Measurements from ENCODE around the gene COL8A2. TPM values are rescaled to one million over a fixed set of nuclear protein-coding genes. Genes with fewer than 3 reads are reported as not detected.

The COL8A2 gene
- polyA plus RNA-seq, 3 donors: 0.90 to 3.0 (median 1.6) TPM

GRCh38 chr1:36157115-36157903, 32.3 kb upstream of the COL8A2 start:
- TF ChIP-seq, protein P1, sequence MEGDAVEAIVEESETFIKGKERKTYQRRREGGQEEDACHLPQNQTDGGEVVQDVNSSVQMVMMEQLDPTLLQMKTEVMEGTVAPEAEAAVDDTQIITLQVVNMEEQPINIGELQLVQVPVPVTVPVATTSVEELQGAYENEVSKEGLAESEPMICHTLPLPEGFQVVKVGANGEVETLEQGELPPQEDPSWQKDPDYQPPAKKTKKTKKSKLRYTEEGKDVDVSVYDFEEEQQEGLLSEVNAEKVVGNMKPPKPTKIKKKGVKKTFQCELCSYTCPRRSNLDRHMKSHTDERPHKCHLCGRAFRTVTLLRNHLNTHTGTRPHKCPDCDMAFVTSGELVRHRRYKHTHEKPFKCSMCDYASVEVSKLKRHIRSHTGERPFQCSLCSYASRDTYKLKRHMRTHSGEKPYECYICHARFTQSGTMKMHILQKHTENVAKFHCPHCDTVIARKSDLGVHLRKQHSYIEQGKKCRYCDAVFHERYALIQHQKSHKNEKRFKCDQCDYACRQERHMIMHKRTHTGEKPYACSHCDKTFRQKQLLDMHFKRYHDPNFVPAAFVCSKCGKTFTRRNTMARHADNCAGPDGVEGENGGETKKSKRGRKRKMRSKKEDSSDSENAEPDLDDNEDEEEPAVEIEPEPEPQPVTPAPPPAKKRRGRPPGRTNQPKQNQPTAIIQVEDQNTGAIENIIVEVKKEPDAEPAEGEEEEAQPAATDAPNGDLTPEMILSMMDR (IDR thresholded peaks at IDR 0.05): no peak
- Mint-ChIP-seq H3K27me3 (ENCODE audit: low read depth in 3 of 3) (peaks cover 0 to 2% (median 0%) of the 10 kb centered on the region in 3 donors), H3K4me3 (peak overlapping the region; percentile 90 to 91), H3K9me3 (no peaks in the 10 kb centered on the region), H3K27ac (peak overlapping the region; percentile 85 to 94 (median 91)), H3K4me1 (peaks cover 75% of the 10 kb centered on the region), H3K36me3 (peaks cover 18 to 26% of the 10 kb centered on the region in 2 donors)
- peak overlapping the region; percentile 84 to 99 (median 86) for H3K4me3 ChIP-seq (replicated peaks in 1 of 3; ENCODE audit: low read depth in 2 of 3, low read length in 3 of 3)
- peaks cover 54% of the 10 kb centered on the region for H4K20me1 ChIP-seq (ENCODE audit: insufficient read depth, low read length)
- peaks cover 70 to 80% of the 10 kb centered on the region in 2 donors for H3K4me1 ChIP-seq (ENCODE audit: control insufficient read depth in 1 of 2, insufficient read depth in 2 of 2, low read length in 2 of 2)
- WGBS (ENCODE audit: insufficient coverage): 25% methylated on average over 4 of the region's 9 CpGs
- no peaks in the 10 kb centered on the region for H3K9me3 ChIP-seq (replicated peaks in 1 of 2; ENCODE audit: control insufficient read depth in 1 of 2, insufficient read depth in 1 of 2, low read length in 2 of 2)
- H3K36me3 ChIP-seq (replicated peaks in 1 of 2; ENCODE audit: control insufficient read depth in 1 of 2, insufficient read depth in 2 of 2, low read length in 2 of 2): peaks cover 2 to 12% of the 10 kb centered on the region in 2 donors
- H2AFZ ChIP-seq (ENCODE audit: insufficient read depth, low read depth, low read length, poor library complexity, severe bottlenecking): no peak overlapping the region
- no peaks in the 10 kb centered on the region for H3K27me3 ChIP-seq (ENCODE audit: control insufficient read depth in 2 of 2, insufficient read depth in 2 of 2, low read length in 2 of 2)
- peak overlapping the region; percentile 99 for H3K9ac ChIP-seq (ENCODE audit: insufficient read depth, low read length, poor library complexity, severe bottlenecking)
- intact Hi-C loops (cut with micrococcal nuclease): no loop called here
- peak overlapping the region; percentile 92 for H3K4me2 ChIP-seq (replicated peaks; ENCODE audit: extremely low read depth, low read length, poor library complexity, severe bottlenecking)
- peak overlapping the region; percentile 79 to 97 for H3K27ac ChIP-seq (ENCODE audit: low read depth in 1 of 2, low read length in 2 of 2)
- no peak for DNase-seq
- H3K79me2 ChIP-seq (ENCODE audit: insufficient read depth, low read length): peaks cover 77% of the 10 kb centered on the region

DNA sequence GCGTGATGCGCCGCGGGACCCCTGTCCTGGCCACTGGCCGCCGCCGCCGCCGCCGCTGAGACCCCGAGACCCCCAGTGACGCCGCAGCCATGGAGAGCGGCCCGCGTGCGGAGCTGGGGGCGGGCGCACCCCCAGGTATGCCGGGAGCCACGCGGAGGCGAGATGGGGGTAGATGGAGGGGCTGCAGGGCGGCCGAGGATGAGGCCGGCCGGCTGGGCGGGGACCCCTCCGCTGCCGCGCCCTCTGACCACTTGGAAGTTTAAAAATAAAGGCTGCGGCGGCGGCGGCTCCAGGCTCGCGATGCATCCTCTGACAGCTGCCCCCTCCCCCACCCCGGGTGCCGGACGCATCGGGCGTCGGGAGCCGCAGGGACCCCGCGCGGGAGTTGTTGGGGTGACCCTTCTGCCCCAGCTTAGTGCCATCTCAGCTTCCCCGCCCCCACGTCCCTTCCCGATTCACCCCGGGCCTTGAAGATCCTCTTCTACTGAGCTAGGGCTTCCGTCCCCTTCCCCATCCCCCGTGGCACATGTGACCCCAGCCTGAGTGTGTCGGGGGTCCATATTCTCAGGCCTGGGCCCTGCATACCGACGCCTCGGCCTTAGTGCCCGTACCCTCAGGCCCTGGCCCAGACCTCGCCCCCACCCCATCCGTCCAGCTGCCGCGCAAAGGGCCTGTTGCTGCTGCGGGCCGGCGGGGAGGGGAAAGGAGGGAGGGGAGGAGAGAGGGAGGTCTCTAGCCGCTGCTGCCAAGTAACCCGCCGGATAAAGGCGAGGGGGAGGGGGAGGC, 31.5 kb upstream of the COL8A2 start:
- Histone ChIP-seq H3K27me3 (ENCODE audit: control insufficient read depth in 2 of 2, insufficient read depth in 2 of 2, low read length in 2 of 2) (no peaks in the 10 kb centered on the region), H3K4me1 (ENCODE audit: control insufficient read depth in 1 of 2, insufficient read depth in 2 of 2, low read length in 2 of 2) (peaks cover 70 to 80% of the 10 kb centered on the region in 2 donors), H3K79me2 (ENCODE audit: insufficient read depth, low read length) (peaks cover 69% of the 10 kb centered on the region), H3K4me3 (replicated peaks in 1 of 3; ENCODE audit: low read depth in 2 of 3, low read length in 3 of 3) (peak overlapping the region; percentile 84 to 99 (median 86)), H3K27ac (ENCODE audit: low read depth in 1 of 2, low read length in 2 of 2) (peak overlapping the region; percentile 79 to 97), H3K36me3 (replicated peaks in 1 of 2; ENCODE audit: control insufficient read depth in 1 of 2, insufficient read depth in 2 of 2, low read length in 2 of 2) (peaks cover 2 to 12% of the 10 kb centered on the region in 2 donors), H3K9ac (ENCODE audit: insufficient read depth, low read length, poor library complexity, severe bottlenecking) (peak overlapping the region; percentile 99), H3K4me2 (replicated peaks; ENCODE audit: extremely low read depth, low read length, poor library complexity, severe bottlenecking) (peak overlapping the region; percentile 92), H3K9me3 (replicated peaks in 1 of 2; ENCODE audit: control insufficient read depth in 1 of 2, insufficient read depth in 1 of 2, low read length in 2 of 2) (no peaks in the 10 kb centered on the region), H4K20me1 (ENCODE audit: insufficient read depth, low read length) (peaks cover 46% of the 10 kb centered on the region), H2AFZ (ENCODE audit: insufficient read depth, low read depth, low read length, poor library complexity, severe bottlenecking) (peak overlapping the region; percentile 44)
- H3K4me3 Mint-ChIP-seq: peak overlapping the region; percentile 90 to 91
- H3K9me3 Mint-ChIP-seq: no peaks in the 10 kb centered on the region
- H3K27ac Mint-ChIP-seq: peak overlapping the region; percentile 85 to 94 (median 91)
- TF ChIP-seq, protein P1 (IDR thresholded peaks at IDR 0.05): no peak
- DNase-seq: peak; percentile 52 to 61 (median 55)
- H3K4me1 Mint-ChIP-seq: peaks cover 74% of the 10 kb centered on the region
- H3K36me3 Mint-ChIP-seq: peaks cover 16 to 22% of the 10 kb centered on the region in 2 donors
- 0% methylated on average over 61 of the region's 69 CpGs for WGBS (ENCODE audit: insufficient coverage)
- peaks cover 0 to 2% (median 0%) of the 10 kb centered on the region in 3 donors for H3K27me3 Mint-ChIP-seq (ENCODE audit: low read depth in 3 of 3)
- intact Hi-C loops (cut with micrococcal nuclease): no loop called here

All from CD14-positive monocyte (primary cell).